HG03060 (cell line): Measurements from ENCODE around the gene RNASE4.
"Not testable (repeated sequence)": the region's sequence is repeated elsewhere in the genome, so short reads cannot be mapped to it uniquely, and the experiment has no call there.

ENCODE experiments used
- ATAC-seq: cut with Tn5 transposase; IDR thresholded peaks from one replicate; pipeline ENCODE4 v1.9.1; 2021; ENCODE audit warnings: low read depth, moderate number of reproducible peaks; ENCODE audit not compliant: unreplicated experiment

The RNASE4 gene

GRCh38 chr14:20697273-20698017, 13.1 kb downstream of the RNASE4 start:
- ATAC-seq, result no peak

GRCh38 chr14:20698018-20698329, 13.6 kb downstream of the RNASE4 start:
- ATAC-seq, result no peak

GRCh38 chr14:20698934-20699333, 14.6 kb downstream of the RNASE4 start:
- ATAC-seq, result no peak

GRCh38 chr14:20699931-20700330, 15.6 kb downstream of the RNASE4 start:
- no peak for ATAC-seq

GRCh38 chr14:20700965-20701364, 16.6 kb downstream of the RNASE4 start:
- ATAC-seq, result not testable (repeated sequence)

GRCh38 chr14:20706657-20707355, 22.4 kb downstream of the RNASE4 start:
- no peak for ATAC-seq

- ATAC-seq, result no peak
Observed at GRCh38 chr14:20707622-20708021, 23.3 kb downstream of the RNASE4 start.

DNA sequence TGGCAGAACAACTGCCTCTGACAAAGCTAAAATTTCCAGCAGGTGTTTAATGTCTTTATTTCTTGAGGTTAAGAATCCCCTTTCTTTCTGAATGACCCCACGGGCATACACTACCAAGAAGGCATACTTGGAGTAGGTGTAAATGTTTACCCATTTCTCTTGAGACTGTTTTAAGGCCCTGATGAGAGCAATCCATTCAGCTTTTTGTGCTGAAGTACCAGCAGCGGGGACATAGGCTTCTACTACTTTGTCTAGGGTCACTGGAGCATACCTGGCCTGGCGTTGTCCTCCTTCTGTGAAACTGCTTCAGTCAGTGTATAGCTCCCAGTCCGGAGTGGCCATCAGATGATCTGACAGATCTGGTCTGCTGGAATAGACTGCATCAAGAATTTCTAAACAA, 26.9 kb downstream of the RNASE4 start:
- no peak for ATAC-seq

- ATAC-seq, result no peak
Observed at GRCh38 chr14:20711685-20712084, 27.3 kb downstream of the RNASE4 start.

DNA sequence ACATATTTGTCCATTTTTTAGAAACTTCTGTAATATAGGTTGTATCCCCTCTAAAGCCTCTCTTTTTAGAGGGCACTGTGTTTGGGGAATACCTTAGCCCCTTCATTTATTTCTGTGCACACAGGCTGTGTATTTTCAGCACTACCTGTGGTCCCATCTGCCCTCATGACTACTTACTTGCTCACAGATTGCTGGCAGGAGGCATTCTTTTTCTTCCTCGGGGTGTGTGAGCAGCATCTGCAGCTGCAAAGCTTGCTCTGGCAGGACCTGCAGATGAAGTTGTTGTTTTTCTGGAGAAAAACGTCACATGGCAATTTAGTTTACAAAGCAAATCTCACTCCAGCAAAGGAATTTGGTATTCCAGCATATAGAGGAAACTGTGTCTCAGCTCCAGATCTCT, 28.5 kb downstream of the RNASE4 start:
- ATAC-seq, result no peak

GRCh38 chr14:20714593-20715250, 30.4 kb downstream of the RNASE4 start:
- ATAC-seq, result no peak

DNA sequence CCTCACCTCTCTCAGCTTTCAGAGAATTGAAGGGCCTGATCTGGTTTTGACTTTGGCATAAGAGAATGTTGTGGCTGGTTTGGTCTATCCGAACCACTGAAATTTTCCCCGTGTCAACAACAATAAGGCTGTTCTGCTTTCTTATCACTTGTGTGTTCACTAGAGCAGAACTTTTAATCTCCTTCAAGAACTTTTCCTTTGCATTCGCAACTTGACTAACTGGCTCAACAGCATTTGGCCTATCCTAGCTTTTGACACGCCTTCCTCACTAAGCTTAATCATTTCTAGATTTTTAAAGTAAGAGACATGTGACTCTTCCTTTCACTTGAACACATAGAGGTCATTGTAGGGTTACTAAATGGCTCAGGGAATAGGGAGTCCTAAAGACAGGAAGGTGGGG, 35.4 kb downstream of the RNASE4 start:
- ATAC-seq, result no peak

DNA sequence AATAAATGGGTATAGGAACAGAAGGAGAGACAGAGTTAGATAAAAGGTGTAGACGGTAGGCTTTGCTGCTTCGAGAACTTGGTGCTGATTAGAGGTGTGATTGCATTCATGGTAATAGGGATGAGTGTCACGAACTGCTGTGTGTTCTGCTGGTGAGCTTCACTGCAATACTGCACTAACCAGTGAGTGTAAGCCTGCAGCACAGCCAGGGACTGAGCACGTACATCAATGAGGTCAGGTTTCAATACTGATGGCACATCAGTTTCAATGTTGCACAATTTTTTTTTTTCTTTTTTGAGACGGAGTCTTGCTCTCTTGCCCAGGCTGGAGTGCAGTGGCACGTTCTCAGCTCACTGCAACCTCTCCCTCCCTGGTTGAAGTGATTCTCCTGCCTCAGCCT, 36.4 kb downstream of the RNASE4 start:
- no peak for ATAC-seq

- no peak for ATAC-seq
Observed at GRCh38 chr14:20722016-20722415, 37.7 kb downstream of the RNASE4 start.

DNA sequence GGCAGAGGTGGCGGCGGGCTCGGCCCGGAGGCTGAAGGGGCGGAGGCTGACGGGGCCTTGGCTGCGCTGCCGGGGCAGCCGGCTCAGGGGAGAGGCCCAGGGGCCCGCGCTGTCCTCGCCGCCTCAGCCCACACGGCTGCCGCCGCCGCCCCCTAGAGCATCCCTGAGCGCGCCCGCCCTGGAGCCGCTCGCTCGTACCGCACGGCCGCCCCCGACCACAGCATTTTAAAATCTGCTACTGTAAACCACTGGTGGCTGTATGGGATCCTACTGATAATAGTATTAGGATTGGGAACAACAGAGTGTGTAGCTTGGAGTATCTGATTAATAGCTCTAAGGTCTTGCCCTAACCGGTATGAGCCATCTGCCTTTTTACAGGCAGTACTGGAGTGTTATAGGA, 39.1 kb downstream of the RNASE4 start:
- no peak for ATAC-seq

- not testable (repeated sequence) for ATAC-seq
Observed at GRCh38 chr14:20726121-20726520, 41.8 kb downstream of the RNASE4 start.

- no peak for ATAC-seq
Observed at GRCh38 chr14:20726531-20726930, 42.2 kb downstream of the RNASE4 start.

- no peak for ATAC-seq
Observed at GRCh38 chr14:20730891-20731290, 46.5 kb downstream of the RNASE4 start.

GRCh38 chr14:20732477-20732876, 48.1 kb downstream of the RNASE4 start:
- ATAC-seq, result no peak

GRCh38 chr14:20732979-20733635, 48.7 kb downstream of the RNASE4 start:
- ATAC-seq, result no peak

GRCh38 chr14:20733684-20734429, 49.5 kb downstream of the RNASE4 start:
- ATAC-seq, result no peak
